AG09319 (cell line): ENCODE results near the gene ITGA11.

ENCODE experiments used
- DNase-seq: peaks from one replicate; pipeline ENCODE4 v3.0.0-alpha.2; 2010; ENCODE audit warnings: low read depth; ENCODE audit errors: extremely low read depth
- CTCF ChIP-seq: IDR thresholded peaks from 2 replicates; pipeline ENCODE4 v1.5.1; 2011; ENCODE audit warnings: low read depth, mild to moderate bottlenecking, inconsistent platforms, low read length, moderate library complexity

The ITGA11 gene

GRCh38 chr15:68369931-68370767 lies 61.8 kb downstream of the ITGA11 start:
- no peak for DNase-seq
- TF ChIP-seq CTCF = no peak

GRCh38 chr15:68368731-68369435 lies 63.1 kb downstream of the ITGA11 start:
- DNase-seq = no peak
- TF ChIP-seq CTCF = no peak

GRCh38 chr15:68367992-68368391 lies 64.0 kb downstream of the ITGA11 start:
- no peak for TF ChIP-seq CTCF
- no peak for DNase-seq

- no peak for TF ChIP-seq CTCF
- no peak for DNase-seq
These were observed 64.7 kb downstream of the ITGA11 start for GRCh38 chr15:68367226-68367625.

GRCh38 chr15:68366314-68366713 lies 65.6 kb downstream of the ITGA11 start:
- no peak for TF ChIP-seq CTCF
- no peak for DNase-seq

GRCh38 chr15:68365770-68366169 lies 66.2 kb downstream of the ITGA11 start:
- DNase-seq = no peak
- no peak for TF ChIP-seq CTCF

GRCh38 chr15:68365140-68365745 lies 66.7 kb downstream of the ITGA11 start:
- no peak for TF ChIP-seq CTCF
- DNase-seq = no peak
